Thymus (tissue), 11 donors: ENCODE data around the gene GGCX. TPM values are rescaled to one million over a fixed set of nuclear protein-coding genes. Genes with fewer than 3 reads are reported as not detected.

ENCODE experiments used
- DNase-seq, 9 donors: peaks; one replicate each; pipeline ENCODE4 v3.0.0-alpha.2; 2013; ENCODE audit warnings: low spot score in 9 of 9, low read depth in 6 of 9, missing footprints in 1 of 9
- H3K27ac ChIP-seq, 2 donors: one replicate each; pipeline ENCODE4 v1.5.1; 2013; ENCODE audit warnings: control low read depth in 1 of 2, low read depth in 1 of 2, low read length in 1 of 2, mild to moderate bottlenecking in 1 of 2, moderate library complexity in 1 of 2
- H3K27me3 ChIP-seq, 2 donors: one replicate each; pipeline ENCODE4 v1.5.1; 2013; ENCODE audit warnings: low read length in 1 of 2; ENCODE audit not compliant: control insufficient read depth in 2 of 2, insufficient read depth in 1 of 2
- H3K36me3 ChIP-seq, 2 donors: one replicate each; pipeline ENCODE4 v1.5.1; 2013; ENCODE audit warnings: low read length in 1 of 2, mild to moderate bottlenecking in 1 of 2, moderate library complexity in 1 of 2; ENCODE audit not compliant: control insufficient read depth in 2 of 2, insufficient read depth in 2 of 2
- H3K4me1 ChIP-seq, 2 donors: one replicate each; pipeline ENCODE4 v1.5.1; 2013; ENCODE audit warnings: low read length in 2 of 2; ENCODE audit not compliant: control insufficient read depth in 2 of 2, insufficient read depth in 2 of 2
- H3K4me3 ChIP-seq, 2 donors: one replicate each; pipeline ENCODE4 v1.5.1; 2013; ENCODE audit warnings: low read length in 2 of 2, control low read depth in 1 of 2, mild to moderate bottlenecking in 1 of 2
- H3K9me3 ChIP-seq, 2 donors: one replicate each; pipeline ENCODE4 v1.5.1; 2013; ENCODE audit warnings: low read length in 1 of 2, mild to moderate bottlenecking in 1 of 2; ENCODE audit not compliant: control insufficient read depth in 2 of 2, insufficient read depth in 1 of 2
- WGBS: extraction: QIAGEN DNeasy Blood & Tissue Kit; methylation state at CpG from one replicate; pipeline ENCODE4 v1.1.7; 2013; 5-methylcytosine and 5-hydroxymethylcytosine counted together
- polyA plus RNA-seq: library from polyadenylated mRNA; stranded (reverse); fragments of 200-250 nt; gene quantifications from one replicate; pipeline ENCODE4 v1.2.3, GENCODE V29; 2013
- total RNA-seq: library from RNA; stranded (reverse); fragments of 120-200 nt; gene quantifications from one replicate; pipeline ENCODE4 v1.2.4, GENCODE V29; 2013
- donor health status: healthy.

Gene GGCX
- total and polyA plus RNA-seq, 2 donors, result 16.5 to 17.8 TPM

DNA sequence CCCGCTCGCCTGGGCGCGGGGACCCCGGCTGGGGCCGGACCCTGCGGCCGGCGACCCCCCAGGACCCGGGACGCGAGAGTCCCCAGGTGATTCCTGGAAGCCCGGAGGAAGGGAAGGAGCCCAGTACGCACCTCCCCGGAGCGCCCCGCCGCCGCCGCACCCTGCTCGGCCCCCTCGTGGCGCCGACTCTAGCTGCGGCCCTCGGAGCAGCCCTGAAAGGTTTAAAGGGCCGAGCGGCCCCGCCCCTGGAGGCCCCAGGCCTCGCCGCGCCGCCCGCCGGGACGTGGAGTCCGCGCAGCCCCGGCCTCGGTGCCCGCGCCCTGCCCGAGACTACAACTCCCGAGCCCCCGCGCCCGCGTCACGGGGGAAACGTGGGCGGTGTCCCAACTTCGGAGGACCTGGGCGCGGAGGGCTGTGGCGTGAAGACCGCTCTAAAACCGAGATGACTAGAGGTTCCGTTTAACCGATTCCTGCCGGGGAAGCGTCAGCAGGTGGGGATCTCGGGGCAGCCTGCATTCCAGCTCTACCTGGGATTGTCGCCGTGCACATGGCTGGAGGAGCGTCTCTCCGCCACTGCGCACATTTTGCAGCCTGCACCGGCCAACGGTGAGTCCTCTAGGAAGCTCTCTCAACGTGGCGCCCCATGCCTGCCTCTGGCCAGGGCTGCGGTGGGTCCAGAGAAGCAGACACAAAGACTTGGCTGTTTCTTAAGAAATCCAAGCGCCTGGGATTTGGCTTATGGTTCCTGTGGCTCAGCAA lies 41.4 kb upstream of the GGCX start, which contains the start of gene TMEM150A:
TMEM150A (minus strand) TSS at position 223 of the 759 bp plus-strand sequence. CDS start 750 bp downstream, outside the sequence.
- H3K9me3 ChIP-seq, result no peaks in the 10 kb centered on the region
- under 1% methylated on average over 73 of the region's 73 CpGs for WGBS
- H3K4me3 ChIP-seq, result peak within 1 kb of the TSS; percentile 57 to 63
- peaks cover 16 to 22% of the 10 kb centered on the region in 2 donors for H3K36me3 ChIP-seq
- H3K27me3 ChIP-seq, result peaks cover 14 to 31% of the 10 kb centered on the region in 2 donors
- peaks cover 3 to 21% of the 10 kb centered on the region in 2 donors for H3K4me1 ChIP-seq
- H3K27ac ChIP-seq, result peak within 1 kb of the TSS in 1 of 2 donors; percentile 81
- DNase-seq, result peak in 3 of 9 donors; percentile 61 to 77 (median 67)

DNA sequence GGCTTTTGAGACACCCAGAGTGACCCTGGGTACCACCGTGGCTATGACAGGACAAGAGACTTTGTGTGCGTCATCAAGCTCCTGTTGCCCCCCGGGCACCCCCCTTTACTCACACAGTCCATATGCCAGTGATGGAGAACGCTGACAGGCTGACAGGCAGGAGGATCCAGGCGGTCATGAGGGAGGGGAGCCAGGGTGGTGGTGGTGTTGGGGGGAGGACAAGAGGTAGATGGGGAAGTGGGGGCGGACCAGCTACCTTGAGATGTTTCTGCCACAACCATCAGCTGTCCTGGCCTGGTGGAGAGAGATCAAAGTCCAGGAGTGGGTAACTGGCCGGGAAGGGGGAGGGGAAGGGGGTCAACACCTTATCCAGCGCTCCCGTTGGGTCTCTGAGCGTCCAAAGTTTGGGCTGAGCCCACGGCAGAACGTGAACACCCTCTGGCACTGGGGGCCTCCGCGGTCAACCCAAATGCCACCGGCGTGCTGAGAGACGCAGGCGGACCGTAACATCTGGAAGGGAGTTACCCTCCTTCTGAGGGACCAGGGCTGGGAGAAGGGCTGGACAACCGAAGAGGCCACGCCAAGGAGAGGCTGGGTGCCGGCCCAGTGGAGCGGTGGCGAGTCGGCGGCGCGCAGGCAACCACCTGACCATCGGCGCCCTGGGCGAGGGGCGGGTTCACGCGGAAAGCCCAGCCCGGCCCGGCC lies 40.6 kb upstream of the GGCX start:
- WGBS, result 15% methylated on average over 36 of the region's 36 CpGs
- DNase-seq, result no peak
- Histone ChIP-seq H3K27me3 (peaks cover 14 to 31% of the 10 kb centered on the region in 2 donors), H3K36me3 (peaks cover 20 to 29% of the 10 kb centered on the region in 2 donors), H3K9me3 (no peaks in the 10 kb centered on the region), H3K4me1 (peaks cover 8 to 28% of the 10 kb centered on the region in 2 donors), H3K27ac (peak overlapping the region in 1 of 2 donors; percentile 33), H3K4me3 (peak overlapping the region; percentile 57 to 63)

DNA sequence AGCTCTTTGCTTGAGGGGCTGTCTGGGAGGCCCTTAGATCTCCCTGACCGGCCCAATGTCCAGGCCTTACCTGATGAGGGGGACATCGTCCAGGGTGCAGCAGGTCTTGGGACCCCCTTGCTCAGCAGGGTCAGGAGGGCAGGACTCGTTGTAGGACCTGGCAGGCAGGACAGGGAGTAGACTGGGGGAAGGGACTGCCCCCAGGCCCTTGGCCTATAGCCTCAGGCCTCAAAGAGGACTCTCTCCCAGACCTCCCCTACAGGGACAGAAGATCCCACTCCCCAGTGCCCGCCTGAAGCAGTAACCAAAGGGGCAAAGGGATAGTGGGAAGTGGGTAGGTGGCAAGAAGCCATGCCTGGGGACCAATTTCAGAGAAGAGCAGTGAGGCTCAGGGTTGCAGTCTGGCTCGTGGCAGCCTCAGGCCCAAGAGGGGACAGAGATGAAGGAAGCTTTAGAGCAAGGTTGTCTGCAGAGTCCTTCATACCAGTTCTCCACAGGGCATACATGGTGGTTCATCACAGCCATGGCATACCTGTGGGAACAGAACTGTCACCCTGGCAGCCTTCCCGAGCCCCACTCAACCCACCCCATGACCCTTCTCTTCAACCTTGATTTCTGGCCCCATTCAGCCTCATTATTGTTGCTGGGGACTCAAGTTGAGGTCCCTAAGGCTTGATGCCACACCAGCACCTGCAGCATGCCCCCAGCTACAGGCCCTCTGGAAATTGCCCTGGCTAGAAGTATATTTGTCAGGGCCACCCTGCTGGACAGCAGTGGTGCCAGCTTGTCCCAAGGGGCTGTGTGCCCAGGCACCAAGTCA lies 39.9 kb upstream of the GGCX start:
- H3K36me3 ChIP-seq, result peaks cover 24 to 29% of the 10 kb centered on the region in 2 donors
- H3K27me3 ChIP-seq, result peaks cover 14 to 31% of the 10 kb centered on the region in 2 donors
- H3K9me3 ChIP-seq, result no peaks in the 10 kb centered on the region
- WGBS, result 97% methylated on average over 6 of the region's 6 CpGs
- no peak overlapping the region for H3K4me3 ChIP-seq
- no peak overlapping the region for H3K27ac ChIP-seq
- no peak for DNase-seq
- H3K4me1 ChIP-seq, result peaks cover 15 to 36% of the 10 kb centered on the region in 2 donors

DNA sequence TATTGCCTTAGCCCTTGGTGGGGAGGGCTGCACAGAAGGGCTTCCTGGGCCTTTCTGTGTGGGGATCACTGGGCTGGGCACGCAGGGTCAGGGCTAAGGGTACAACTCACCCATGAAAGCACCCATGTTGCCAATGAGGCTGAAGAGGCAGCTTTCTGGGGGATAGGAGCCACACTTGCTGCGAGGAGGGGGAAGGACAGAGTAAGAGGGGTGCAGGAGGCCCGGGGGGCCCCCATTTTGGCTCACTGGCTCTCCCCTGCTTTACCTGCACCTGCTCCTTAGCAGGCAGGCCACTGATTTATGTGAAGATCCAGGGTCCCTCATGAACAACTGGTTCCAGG lies 38.9 kb upstream of the GGCX start:
- no peak overlapping the region for H3K27ac ChIP-seq

DNA sequence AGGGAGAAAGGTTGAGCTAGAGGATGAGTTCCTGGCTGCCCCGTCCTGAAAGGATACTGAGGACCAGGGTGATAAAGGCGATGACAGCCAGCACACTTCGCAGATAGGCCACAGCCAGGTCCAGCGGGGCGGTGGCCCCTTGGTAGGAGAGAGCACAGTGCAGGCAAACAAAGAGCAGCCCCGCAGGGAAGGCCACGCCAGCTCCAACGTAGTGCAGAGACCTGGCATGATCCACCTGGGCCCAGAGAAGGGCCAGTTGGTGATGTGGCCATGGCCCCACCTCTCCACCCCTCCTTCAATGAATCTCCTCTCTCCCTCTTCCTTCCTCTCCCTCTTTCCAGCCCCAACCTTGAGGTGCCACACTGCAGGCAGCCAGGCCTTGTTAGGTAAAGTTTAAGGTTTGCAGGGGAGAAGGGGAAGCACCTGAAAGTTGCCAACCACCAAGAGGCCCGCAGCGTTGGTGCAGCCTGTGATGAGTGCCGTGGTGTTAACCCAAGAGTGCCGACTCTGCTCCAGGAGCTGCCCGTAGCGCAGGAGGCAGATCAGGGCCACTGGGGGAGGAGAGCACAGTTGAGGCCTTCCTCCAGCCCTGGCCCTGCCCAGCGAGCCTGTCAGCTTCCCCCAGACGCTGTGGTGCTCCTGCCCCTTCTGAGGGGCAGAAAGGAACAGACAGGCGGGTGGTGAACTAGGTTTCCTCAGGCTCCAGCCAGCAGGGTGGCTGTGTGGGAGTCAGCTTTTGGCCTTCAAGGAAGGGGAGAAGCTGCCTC lies 38.4 kb upstream of the GGCX start:
- Histone ChIP-seq H3K4me3 (no peak overlapping the region), H3K27ac (no peak overlapping the region), H3K9me3 (no peaks in the 10 kb centered on the region), H3K36me3 (peaks cover 21 to 28% of the 10 kb centered on the region in 2 donors), H3K4me1 (peaks cover 19 to 41% of the 10 kb centered on the region in 2 donors), H3K27me3 (peaks cover 14 to 31% of the 10 kb centered on the region in 2 donors)
- 85% methylated on average over 17 of the region's 17 CpGs for WGBS
- no peak for DNase-seq

More for the DNA sequence above, 38.9 kb upstream of the GGCX start:
- H3K4me3 ChIP-seq, result no peak overlapping the region
- peaks cover 21 to 28% of the 10 kb centered on the region in 2 donors for H3K36me3 ChIP-seq
- no peak for DNase-seq
- WGBS, result 99% methylated on average over 3 of the region's 3 CpGs
- H3K9me3 ChIP-seq, result no peaks in the 10 kb centered on the region
- peaks cover 14 to 31% of the 10 kb centered on the region in 2 donors for H3K27me3 ChIP-seq
- H3K4me1 ChIP-seq, result peaks cover 16 to 37% of the 10 kb centered on the region in 2 donors

DNA sequence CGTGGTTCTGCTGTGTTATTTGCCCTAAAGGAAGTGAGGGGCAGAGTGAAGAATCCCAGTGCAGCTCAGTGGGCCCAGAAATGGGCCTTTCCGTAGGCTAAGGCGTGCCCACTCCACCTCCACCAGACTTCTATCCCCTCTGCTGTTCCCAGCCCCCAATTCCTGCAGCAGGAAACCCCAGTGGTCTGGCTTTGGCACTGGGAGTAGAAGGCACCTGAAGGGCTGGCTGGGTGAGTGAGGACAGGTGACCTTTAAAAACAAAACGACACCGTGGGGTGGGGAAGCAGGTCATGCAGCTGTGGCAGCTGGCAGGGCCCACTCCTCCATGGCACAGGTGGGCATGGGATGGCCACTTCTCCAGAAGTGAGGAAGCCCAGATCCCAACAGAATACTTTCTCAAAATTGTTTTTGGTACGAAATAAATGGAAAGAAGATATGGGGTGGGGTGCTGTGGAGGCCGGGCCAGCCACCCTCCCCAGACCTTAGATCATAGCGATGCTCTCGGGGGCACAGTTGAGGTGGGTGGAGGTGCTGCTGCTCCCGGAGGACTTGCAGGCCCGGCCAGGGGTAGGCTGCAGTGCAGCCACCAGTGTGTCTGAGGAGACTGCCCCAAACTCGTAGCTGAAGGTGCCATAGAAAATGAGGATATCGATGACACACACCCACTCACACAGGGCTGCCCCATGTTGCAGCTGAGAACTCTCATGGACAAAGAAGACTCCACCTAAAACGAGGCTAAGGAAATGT lies 37.5 kb upstream of the GGCX start:
- H3K27ac ChIP-seq, result no peak overlapping the region
- H3K9me3 ChIP-seq, result no peaks in the 10 kb centered on the region
- H3K27me3 ChIP-seq, result peaks cover 12 to 27% of the 10 kb centered on the region in 2 donors
- no peak overlapping the region for H3K4me3 ChIP-seq
- peaks cover 23 to 47% of the 10 kb centered on the region in 2 donors for H3K4me1 ChIP-seq
- peaks cover 21 to 28% of the 10 kb centered on the region in 2 donors for H3K36me3 ChIP-seq
- WGBS, result 87% methylated on average over 14 of the region's 14 CpGs
- no peak for DNase-seq

DNA sequence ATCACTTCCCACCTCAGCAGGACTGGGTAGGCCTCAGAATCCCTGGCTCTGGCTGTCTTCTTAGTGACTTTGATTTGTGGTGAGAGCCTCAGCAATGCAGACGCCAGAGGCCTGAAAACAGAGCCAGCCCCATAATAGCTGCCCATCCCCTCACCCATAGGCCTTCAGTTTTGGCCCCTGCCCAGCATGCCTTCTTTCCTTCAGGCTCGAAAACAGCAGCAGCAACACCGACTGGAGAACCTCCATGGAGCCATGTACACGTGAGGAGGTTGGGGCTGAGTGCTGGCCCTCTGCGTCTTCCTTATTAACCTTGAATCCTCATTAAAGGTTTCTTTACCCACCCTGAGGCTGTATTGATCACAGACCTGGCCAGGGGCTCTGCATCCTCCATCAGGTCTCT lies 35.9 kb upstream of the GGCX start:
- no peak overlapping the region for H3K27ac ChIP-seq
- 98% methylated on average over 5 of the region's 5 CpGs for WGBS
- no peak for DNase-seq
- peaks cover 23 to 42% of the 10 kb centered on the region in 2 donors for H3K4me1 ChIP-seq
- H3K36me3 ChIP-seq, result peaks cover 21 to 28% of the 10 kb centered on the region in 2 donors
- no peak overlapping the region for H3K4me3 ChIP-seq
- H3K27me3 ChIP-seq, result peaks cover 7 to 12% of the 10 kb centered on the region in 2 donors
- H3K9me3 ChIP-seq, result no peaks in the 10 kb centered on the region
